Fibroblast of peridontal ligament (primary cell): ENCODE data around the gene DPP6.
"Not testable (repeated sequence)": the region's sequence is repeated elsewhere in the genome, so short reads cannot be mapped to it uniquely, and the experiment has no call there.

ENCODE experiments used
- DNase-seq: peaks from one replicate; pipeline ENCODE4 v3.0.0-alpha.2; 2010; ENCODE audit errors: extremely low read depth

DPP6 gene

GRCh38 chr7:154928136-154929005, 876.2 kb downstream of the DPP6 start:
- peak; percentile 100 for DNase-seq

DNA sequence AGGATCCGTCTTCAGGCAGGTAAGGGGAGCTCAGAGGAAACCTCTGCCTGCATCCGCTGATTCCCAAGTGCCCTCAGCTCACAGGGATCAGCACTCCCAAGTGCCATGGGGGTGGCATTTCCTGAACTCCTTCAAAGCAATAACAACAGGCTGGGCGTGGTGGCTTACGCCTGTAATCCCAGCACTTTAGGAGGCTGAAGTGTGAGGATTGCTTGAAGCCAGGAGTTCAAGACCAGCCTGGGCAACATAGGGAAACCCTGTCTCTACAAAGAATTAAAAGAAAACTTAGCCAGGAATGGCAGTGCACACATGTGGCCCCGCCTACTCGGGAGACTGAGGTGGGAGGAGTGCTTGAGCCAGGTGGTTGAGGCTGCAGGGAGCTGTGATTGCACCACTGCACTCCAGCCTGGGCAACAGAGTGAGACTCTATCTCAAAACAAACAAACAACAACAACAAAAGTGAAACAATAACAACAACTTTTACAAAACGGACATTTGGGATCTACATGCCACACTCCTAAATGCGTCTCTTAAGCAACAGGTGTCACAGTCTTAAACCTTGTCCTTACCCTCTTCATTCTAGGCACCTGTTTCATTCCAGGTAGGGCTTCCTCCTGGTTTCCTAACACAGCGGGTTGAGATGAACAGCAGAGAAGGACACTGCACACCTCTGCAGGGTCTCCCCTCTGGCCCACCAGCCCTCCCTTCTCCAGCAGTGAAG, 877.0 kb downstream of the DPP6 start:
- DNase-seq = no peak

DNA sequence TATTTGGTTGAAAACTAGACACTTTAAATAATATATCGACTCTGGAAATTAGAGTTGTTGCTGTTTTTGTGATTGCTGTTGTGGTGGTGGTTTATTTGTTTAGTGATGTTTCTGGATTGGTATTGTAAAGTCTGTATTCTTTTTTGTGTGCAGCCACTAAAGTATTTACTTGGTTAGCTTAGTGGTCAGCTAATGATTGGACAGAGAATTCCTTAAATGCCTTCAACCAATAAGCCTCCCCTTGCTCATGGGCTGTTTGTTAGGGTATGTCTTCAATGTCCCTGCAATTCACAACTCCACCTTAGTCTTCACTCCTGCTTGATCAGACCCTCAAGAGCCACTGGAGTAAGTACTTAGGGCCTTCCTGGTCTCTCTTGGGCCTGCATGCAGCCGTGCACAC, 879.7 kb downstream of the DPP6 start:
- peak; percentile 25 for DNase-seq

DNA sequence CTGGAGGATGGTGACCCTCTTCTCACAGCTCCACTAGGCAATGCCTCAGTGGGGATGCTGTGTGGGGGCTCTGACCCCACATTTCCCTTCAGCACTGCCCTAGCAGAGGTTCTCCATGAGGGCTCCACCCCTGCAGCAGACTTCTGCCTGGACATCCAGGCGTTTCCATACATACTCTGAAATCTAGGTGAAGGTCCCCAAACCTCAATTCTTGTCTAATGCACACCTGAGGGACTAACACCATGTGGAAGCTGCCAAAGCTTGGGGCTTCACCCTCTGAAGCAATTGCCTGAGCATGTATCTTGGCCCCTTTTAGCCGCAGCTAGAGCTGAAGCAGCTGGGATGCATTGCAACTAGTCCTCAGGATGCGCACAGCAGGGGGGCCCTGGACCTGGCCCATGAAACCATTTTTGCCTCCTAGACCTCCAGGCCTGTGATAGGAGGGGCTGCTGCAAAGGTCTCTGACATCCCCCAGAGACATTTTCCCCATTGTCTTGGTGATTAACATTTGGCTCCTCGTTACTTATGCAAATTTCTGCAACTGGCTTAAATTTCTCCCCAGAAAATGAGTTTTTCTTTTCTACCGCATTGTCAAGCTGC, 882.3 kb downstream of the DPP6 start:
- not testable (repeated sequence) for DNase-seq

DNA sequence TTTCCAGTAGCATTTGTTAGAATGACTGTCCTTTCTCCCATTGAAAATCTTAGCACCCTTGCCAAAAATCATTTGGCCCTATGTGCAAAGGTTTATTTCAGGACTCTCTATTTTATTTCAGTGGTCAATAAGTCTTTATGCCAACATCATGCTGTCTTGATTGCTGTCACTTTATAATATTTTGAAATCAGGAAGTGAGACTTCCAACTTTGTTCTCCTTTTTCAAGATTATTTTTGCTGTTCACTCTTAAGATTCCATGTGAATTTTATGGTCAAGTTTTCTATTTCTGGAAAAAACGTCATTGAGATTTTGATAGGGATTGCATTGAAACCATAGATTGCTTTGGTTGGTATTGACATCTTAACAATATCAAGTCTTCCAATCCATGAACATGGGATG, 885.6 kb downstream of the DPP6 start:
- DNase-seq = no peak

DNA sequence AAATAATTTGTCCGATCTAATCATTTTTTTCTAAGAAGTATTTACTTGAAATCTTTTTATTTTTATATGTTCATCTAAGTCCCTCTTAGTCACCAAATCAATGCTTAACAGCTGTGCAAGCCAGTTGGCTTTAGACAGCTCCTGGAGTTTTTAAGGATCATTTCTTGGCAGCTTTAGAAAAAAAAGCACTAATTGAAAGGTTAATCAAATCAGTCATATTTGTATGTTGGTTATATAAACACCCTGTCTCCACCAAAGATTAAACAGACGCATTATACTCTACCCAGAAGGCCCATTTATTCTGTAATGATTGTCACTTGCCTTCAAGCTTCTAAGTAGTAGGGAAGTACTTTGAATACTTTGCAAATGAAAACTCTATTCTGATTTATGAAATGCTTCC, 890.5 kb downstream of the DPP6 start:
- no peak for DNase-seq
